H1 (cell line): ENCODE data around the gene NF1. TPM values are rescaled to one million over a fixed set of nuclear protein-coding genes. Genes with fewer than 3 reads are reported as not detected.

Source experiments
- CTCF ChIA-PET: fragments of 300-600 bp; sonication (Branson Sonifier 250); formaldehyde crosslinking; loops from one replicate; lab custom pipeline; 2021; ENCODE audit not compliant: partially characterized antibody; lab: Charles Lee
- POLR2A ChIA-PET: fragments of 300-600 bp; sonication (Branson Sonifier 250); formaldehyde crosslinking; loops from one replicate; lab custom pipeline; 2021; ENCODE audit warnings: inconsistent platforms; ENCODE audit not compliant: partially characterized antibody; lab: Charles Lee
- DNase-seq, 2 experiments: peaks; one replicate each; pipeline versions ENCODE4 v3.0.0 to v3.0.0-alpha.2; 2010 to 2022; ENCODE audit warnings: low spot score in 2 of 2, low read depth in 1 of 2, mixed read lengths in 1 of 2
- FAIRE-seq: peaks from 2 replicates; lab custom pipeline; 2011; peaks lifted over from hg19 to GRCh38; lab: Jason Lieb, UNC
- H2AFZ ChIP-seq: 2 replicates; pipeline ENCODE4 v1.8.1; 2012; ENCODE audit warnings: low read length, inconsistent platforms
- H2AK5ac ChIP-seq: 2 replicates; pipeline ENCODE4 v1.6.1; 2013; ENCODE audit warnings: low read depth, low read length
- H2BK120ac ChIP-seq: replicated peaks from 2 replicates; pipeline ENCODE3; 2013; ENCODE audit warnings: low read depth, low read length, inconsistent platforms
- H2BK12ac ChIP-seq: 2 replicates; pipeline ENCODE4 v1.6.1; 2013; ENCODE audit warnings: low read depth, low read length
- H2BK15ac ChIP-seq: 2 replicates; pipeline ENCODE4 v1.6.1; 2013; ENCODE audit warnings: low read length
- H2BK20ac ChIP-seq: 2 replicates; pipeline ENCODE4 v1.6.1; 2013; ENCODE audit warnings: low read length
- H2BK5ac ChIP-seq: 2 replicates; pipeline ENCODE4 v1.6.1; 2013; ENCODE audit warnings: low read depth, low read length
- H3K14ac ChIP-seq: 2 replicates; pipeline ENCODE4 v1.6.1; 2013; ENCODE audit warnings: inconsistent platforms; ENCODE audit not compliant: insufficient read length
- H3K18ac ChIP-seq: 2 replicates; pipeline ENCODE4 v1.6.1; 2013; ENCODE audit warnings: low read length; ENCODE audit errors: extremely low read depth
- H3K23ac ChIP-seq: 2 replicates; pipeline ENCODE4 v1.6.1; 2013; ENCODE audit warnings: inconsistent platforms; ENCODE audit not compliant: insufficient read length
- H3K23me2 ChIP-seq: 2 replicates; pipeline ENCODE4 v1.6.1; 2013; ENCODE audit warnings: low read depth, low read length
- H3K27ac ChIP-seq: 2 replicates; pipeline ENCODE4 v1.6.1; 2011; ENCODE audit warnings: low read depth, low read length, inconsistent platforms
- H3K27me3 ChIP-seq, 4 experiments: replicated peaks in 1 of 4; 1 replicate in 1 of 4; 2 replicates in 3 of 4; pipeline versions ENCODE4 v1.6.1 to v1.8.1; 2011 to 2013; ENCODE audit warnings: low read length in 3 of 4, mild to moderate bottlenecking in 3 of 4, inconsistent platforms in 2 of 4, mixed read lengths in 2 of 4, moderate library complexity in 1 of 4; ENCODE audit not compliant: control insufficient read depth in 3 of 4, insufficient read depth in 3 of 4; ENCODE audit errors: extremely low read depth in 1 of 4
- H3K36me3 ChIP-seq, 4 experiments: 2 replicates each; pipeline versions ENCODE4 v1.6.1 to v1.8.1; 2011 to 2013; ENCODE audit warnings: mild to moderate bottlenecking in 4 of 4, low read length in 3 of 4, moderate library complexity in 2 of 4, control low read depth in 1 of 4, inconsistent platforms in 1 of 4; ENCODE audit not compliant: insufficient read depth in 4 of 4, control insufficient read depth in 2 of 4
- H3K4ac ChIP-seq: replicated peaks from 2 replicates; pipeline ENCODE3; 2013; ENCODE audit warnings: low read length, low read depth, mixed read lengths, inconsistent platforms; ENCODE audit not compliant: insufficient read length
- H3K4me1 ChIP-seq, 4 experiments: replicated peaks in 1 of 4; 1 replicate in 1 of 4; 2 replicates in 3 of 4; pipeline versions ENCODE4 v1.6.1 to v1.8.1; 2011 to 2013; ENCODE audit warnings: low read length in 3 of 4, inconsistent platforms in 2 of 4, mixed read lengths in 1 of 4; ENCODE audit not compliant: insufficient read depth in 4 of 4, control insufficient read depth in 3 of 4
- H3K4me2 ChIP-seq, 2 experiments: 2 replicates each; pipeline versions ENCODE4 v1.6.1 to v1.8.1; 2011 to 2013; ENCODE audit warnings: low read depth in 2 of 2, low read length in 2 of 2, control low read depth in 1 of 2, inconsistent platforms in 1 of 2, mild to moderate bottlenecking in 1 of 2; ENCODE audit not compliant: insufficient read depth in 1 of 2
- H3K4me3 ChIP-seq, 4 experiments: fragments of 200-600, 300-600 bp in 1 of 4; sonication (generic), shearing (Covaris generic), sonication (Bioruptor Twin) in 1 of 4; 2 replicates each; pipeline versions ENCODE4 v1.5.1 to v1.8.1; 2011 to 2016; ENCODE audit warnings: low read length in 4 of 4, low read depth in 3 of 4, control low read depth in 2 of 4, inconsistent platforms in 2 of 4, mild to moderate bottlenecking in 2 of 4, mixed read lengths in 1 of 4, moderate library complexity in 1 of 4; ENCODE audit not compliant: insufficient read depth in 2 of 4; ENCODE audit errors: extremely low read depth in 1 of 4
- H3K56ac ChIP-seq: replicated peaks from 2 replicates; pipeline ENCODE3; 2013; ENCODE audit warnings: low read depth, mild to moderate bottlenecking, mixed read lengths, low read length, inconsistent platforms; ENCODE audit not compliant: insufficient read length
- H3K79me1 ChIP-seq: 2 replicates; pipeline ENCODE4 v1.6.1; 2013; ENCODE audit warnings: low read depth, low read length, control low read depth
- H3K79me2 ChIP-seq, 2 experiments: 2 replicates each; pipeline versions ENCODE4 v1.6.1 to v1.8.1; 2012 to 2013; ENCODE audit warnings: low read length in 2 of 2, mild to moderate bottlenecking in 2 of 2, inconsistent platforms in 1 of 2; ENCODE audit not compliant: insufficient read depth in 2 of 2, control insufficient read depth in 1 of 2
- H3K9ac ChIP-seq, 4 experiments: replicated peaks in 1 of 4; 1 replicate in 1 of 4; 2 replicates in 3 of 4; pipeline versions ENCODE4 v1.6.1 to v1.8.1; 2011 to 2013; ENCODE audit warnings: low read depth in 3 of 4, low read length in 3 of 4, control low read depth in 2 of 4, mild to moderate bottlenecking in 2 of 4, moderate library complexity in 2 of 4, inconsistent platforms in 1 of 4; ENCODE audit errors: extremely low read depth in 1 of 4
- H3K9me3 ChIP-seq, 2 experiments: 2 replicates each; pipeline versions ENCODE4 v1.6.1 to v1.8.1; 2012 to 2013; ENCODE audit warnings: mild to moderate bottlenecking in 2 of 2, moderate library complexity in 2 of 2, control low read depth in 1 of 2, inconsistent platforms in 1 of 2, low read depth in 1 of 2, low read length in 1 of 2, mixed read lengths in 1 of 2; ENCODE audit not compliant: insufficient read depth in 2 of 2
- H4K20me1 ChIP-seq, 2 experiments: replicated peaks in 1 of 2; 2 replicates each; pipeline versions ENCODE3 to v1.8.1; 2011 to 2013; ENCODE audit warnings: inconsistent platforms in 2 of 2, low read length in 2 of 2, mild to moderate bottlenecking in 1 of 2; ENCODE audit not compliant: insufficient read depth in 2 of 2, control insufficient read depth in 1 of 2
- H4K5ac ChIP-seq: 2 replicates; pipeline ENCODE4 v1.6.1; 2013; ENCODE audit warnings: low read length, low read depth, mixed read lengths, inconsistent platforms; ENCODE audit not compliant: insufficient read length
- H4K8ac ChIP-seq: 2 replicates; pipeline ENCODE4 v1.8.0; 2013; ENCODE audit warnings: mild to moderate bottlenecking, moderate library complexity, low read length, inconsistent platforms; ENCODE audit not compliant: insufficient read depth; ENCODE audit errors: extremely low read depth
- H4K91ac ChIP-seq: replicated peaks from 2 replicates; pipeline ENCODE3; 2013; ENCODE audit warnings: low read length, mixed read lengths, inconsistent platforms; ENCODE audit not compliant: insufficient read length
- CHD2 ChIP-seq: IDR thresholded peaks from 2 replicates; pipeline ENCODE4 v1.6.1; 2012; ENCODE audit warnings: low read length, improper control_type of control experiment
- EGR1 ChIP-seq: IDR thresholded peaks from 2 replicates; pipeline ENCODE4 v1.6.1; 2011; ENCODE audit warnings: low read depth, low read length, borderline replicate concordance
- JUND ChIP-seq: IDR thresholded peaks from 2 replicates; pipeline ENCODE4 v1.6.1; 2011; ENCODE audit warnings: mild to moderate bottlenecking, improper control_type of control experiment, low read length
- KDM4A ChIP-seq: IDR thresholded peaks from one replicate; pipeline ENCODE4 v1.7.1; 2012; ENCODE audit warnings: low read depth, mild to moderate bottlenecking, moderate library complexity, low read length, inconsistent platforms; ENCODE audit not compliant: severe bottlenecking
- SIN3A ChIP-seq, 2 experiments: IDR thresholded peaks in 1 of 2; conservative IDR thresholded peaks in 1 of 2; 2 replicates each; pipeline ENCODE4 v1.6.1; 2011 to 2012; ENCODE audit warnings: low read length in 2 of 2, improper control_type of control experiment in 1 of 2, low read depth in 1 of 2, mild to moderate bottlenecking in 1 of 2
- TCF12 ChIP-seq: IDR thresholded peaks from 2 replicates; pipeline ENCODE4 v1.6.1; 2011; ENCODE audit warnings: low read depth, mild to moderate bottlenecking, low read length
- WGBS, 2 experiments: shearing (Covaris generic) in 1 of 2; methylation state at CpG; one replicate each; pipeline versions ENCODE4 v1.1.6 to v1.1.7; 2013 to 2015; ENCODE audit warnings: low lambda C conversion rate in 2 of 2, mixed read lengths in 2 of 2, inconsistent platforms in 1 of 2, low coverage in 1 of 2, missing lambda C conversion rate in 1 of 2; ENCODE audit not compliant: insufficient replicate concordance in 2 of 2, insufficient coverage in 1 of 2, insufficient read length in 1 of 2; ENCODE audit errors: extremely low coverage in 1 of 2, missing lambda C conversion rate in 1 of 2; 5-methylcytosine and 5-hydroxymethylcytosine counted together
- polyA plus RNA-seq, 7 experiments: library from polyadenylated mRNA; depleted of rRNA in 3 of 7; stranded (reverse) in 5 of 7; unstranded in 2 of 7; fragments of >200 nt in 5 of 7; fragments of 200-250 nt in 2 of 7; gene quantifications; 1 replicate in 5 of 7; 2 replicates in 1 of 7; 4 replicates in 1 of 7; pipeline versions ENCODE4 v1.2.1 to v1.2.3, GENCODE V29; 2011 to 2013; ENCODE audit warnings: missing spikeins in 2 of 7, mixed read lengths in 2 of 7
- total RNA-seq: library from RNA; stranded (reverse); fragmentation: NEBNext Ultra II Directional; extraction: Animal tissue kit (Norgen Biotek cat#: 25700); gene quantifications from 2 replicates; pipeline ENCODE4 v1.2.1, GENCODE V29; 2021

The NF1 gene
- total and polyA plus RNA-seq, 2 of the 8 experiments (the other 6 are each of a cell fraction or from before 2014, with no cell fraction given): 19.3 to 29.6 TPM

DNA sequence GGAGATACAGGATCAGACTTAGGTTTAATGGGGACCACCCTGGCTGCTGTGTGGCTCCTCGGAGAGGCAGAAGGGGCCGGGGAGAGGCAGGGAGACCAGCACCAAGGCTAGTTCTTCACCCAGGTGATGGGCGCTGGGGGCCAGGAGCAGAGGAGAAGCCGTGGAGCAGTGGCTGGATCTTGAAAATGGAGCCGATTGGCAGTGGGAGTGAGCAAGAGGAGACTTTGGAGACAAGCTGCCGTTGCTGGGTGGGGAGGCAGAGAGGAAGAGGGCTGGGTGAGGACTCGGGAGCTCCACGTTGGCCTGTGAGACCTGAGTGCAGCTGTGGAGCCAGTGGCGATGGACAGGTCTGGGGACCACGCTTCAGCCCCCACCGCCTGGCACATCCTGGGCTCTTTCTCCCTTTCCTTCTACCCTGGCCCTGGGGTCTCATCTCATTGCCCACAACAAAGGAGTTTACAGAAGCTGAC is 305.7 kb downstream of the NF1 start:
- Histone ChIP-seq H2AK5ac (no peak overlapping the region), H4K91ac (no peak overlapping the region), H2BK12ac (no peak overlapping the region), H3K27ac (no peak overlapping the region), H3K4me3 (no peak overlapping the region), H2BK5ac (no peak overlapping the region), H3K18ac (no peak overlapping the region), H3K4ac (no peak overlapping the region), H4K5ac (no peak overlapping the region), H2BK120ac (no peak overlapping the region), H3K9ac (no peak overlapping the region), H2BK20ac (no peak overlapping the region), H3K4me2 (no peak overlapping the region), H3K27me3 (no peaks in the 10 kb centered on the region), H3K23me2 (peaks cover 3% of the 10 kb centered on the region; the same call in 1 of the 2 replicates), H4K8ac (no peak overlapping the region), H3K4me1 (0 out of 7 replicates have a peak, but pooled peaks cover 0 to 1% (median 0%) of the 10 kb centered on the region in 4 experiments), H3K36me3 (no peaks in the 10 kb centered on the region; a peak in 1 of 8 replicates), H3K9me3 (no peaks in the 10 kb centered on the region), H3K14ac (no peak overlapping the region), H3K79me1 (no peaks in the 10 kb centered on the region), H4K20me1 (no peaks in the 10 kb centered on the region), H3K23ac (no peak overlapping the region), H2AFZ (no peak overlapping the region), H2BK15ac (no peak overlapping the region), H3K56ac (no peak overlapping the region), H3K79me2 (no peaks in the 10 kb centered on the region)
- TF ChIP-seq CHD2 (no peak), KDM4A (no peak), EGR1 (no peak), JUND (no peak), SIN3A (conservative IDR thresholded peaks at IDR 0.05 in 1 of 2, IDR thresholded peaks at IDR 0.05 in 1 of 2; ENCODE audit: low read depth in 1 of 2, low read length in 2 of 2) (no peak), TCF12 (no peak)
- DNase-seq (no peak), FAIRE-seq (no peak)
- CTCF ChIA-PET: interaction anchor here (0.6 to 1.5 kb wide), 6 partner anchors 11 to 117 kb away, joined by 3 to 10 read pairs (median 4); no protein-coding TSS in a partner anchor
- WGBS, 2 experiments: 95% methylated on average over 9 of the region's 11 CpGs; no CpG with 5 or more reads in 1 of the 2 experiments
- POLR2A ChIA-PET: no interaction called here
